WTC11 (cell line): ENCODE results near the gene EIF4G3. TPM values are rescaled to one million over a fixed set of nuclear protein-coding genes. Genes with fewer than 3 reads are reported as not detected.
"Not testable (repeated sequence)": the region's sequence is repeated elsewhere in the genome, so short reads cannot be mapped to it uniquely, and the experiment has no call there.

ENCODE experiments used
- ATAC-seq: fragments of 200-7000 bp; cut with Tn5 transposase; 2 replicates; pipeline ENCODE4 v1.10.0; 2021; ENCODE audit warnings: mild to moderate bottlenecking, moderate library complexity
- CTCF ChIA-PET: fragments of 300-600 bp; sonication (Branson Sonifier 250); formaldehyde crosslinking; loops from one replicate; lab custom pipeline; 2021; ENCODE audit warnings: antibody characterized with exemption; lab: Charles Lee
- POLR2A ChIA-PET: fragments of 350-600 bp; sonication (Branson Sonifier 250); formaldehyde crosslinking; loops from one replicate; lab custom pipeline; 2021; ENCODE audit warnings: antibody characterized with exemption; lab: Charles Lee
- DNase-seq: peaks from one replicate; pipeline ENCODE4 v3.0.0; 2021; ENCODE audit warnings: low spot score
- H3K27ac Mint-ChIP-seq: 2 replicates; pipeline ENCODE4 v1.8.0; 2021; ENCODE audit warnings: mixed read lengths
- H3K27me3 Mint-ChIP-seq: 2 replicates; pipeline ENCODE4 v1.8.0; 2021; ENCODE audit warnings: low read depth, mild to moderate bottlenecking, moderate library complexity, mixed read lengths
- H3K36me3 Mint-ChIP-seq: 2 replicates; pipeline ENCODE4 v1.8.0; 2021; ENCODE audit warnings: mixed read lengths
- H3K4me1 Mint-ChIP-seq: 2 replicates; pipeline ENCODE4 v1.8.0; 2022; ENCODE audit warnings: mixed read lengths
- H3K4me3 Mint-ChIP-seq: 2 replicates; pipeline ENCODE4 v1.8.0; 2021; ENCODE audit warnings: mild to moderate bottlenecking, moderate library complexity, mixed read lengths
- H3K9me3 Mint-ChIP-seq: 2 replicates; pipeline ENCODE4 v1.8.0; 2021; ENCODE audit warnings: mixed read lengths
- ESRRA ChIP-seq: sonication (generic); formaldehyde crosslinking; IDR thresholded peaks from 2 replicates; pipeline ENCODE4 v1.8.1; 2022; ENCODE audit warnings: mild to moderate bottlenecking, missing genetic modification reagents, borderline replicate concordance
- ETV6 ChIP-seq: sonication (generic); formaldehyde crosslinking; IDR thresholded peaks from 2 replicates; pipeline ENCODE4 v1.8.1; 2022; ENCODE audit warnings: mild to moderate bottlenecking, missing genetic modification reagents
- FOXP1 ChIP-seq: sonication (generic); formaldehyde crosslinking; IDR thresholded peaks from 2 replicates; pipeline ENCODE4 v1.8.0; 2022; ENCODE audit warnings: missing genetic modification reagents, mild to moderate bottlenecking, moderate library complexity, borderline replicate concordance
- NR1H2 ChIP-seq: sonication (generic); formaldehyde crosslinking; IDR thresholded peaks from 2 replicates; pipeline ENCODE4 v1.9.0; 2021; ENCODE audit warnings: mild to moderate bottlenecking, moderate library complexity, missing genetic modification reagents
- SMAD4 ChIP-seq: sonication (generic); formaldehyde crosslinking; IDR thresholded peaks from 2 replicates; pipeline ENCODE4 v1.8.0; 2022; ENCODE audit warnings: mild to moderate bottlenecking, missing genetic modification reagents
- SOX15 ChIP-seq: fragments of 250-450 bp; sonication (Bioruptor Pico); IDR thresholded peaks from 2 replicates; pipeline ENCODE4 v1.9.0; 2021; ENCODE audit warnings: mild to moderate bottlenecking
- ZNF121 ChIP-seq: sonication (generic); formaldehyde crosslinking; IDR thresholded peaks from 2 replicates; pipeline ENCODE4 v1.8.0; 2023; ENCODE audit warnings: missing genetic modification reagents
- ZNF138 ChIP-seq: sonication (generic); formaldehyde crosslinking; conservative IDR thresholded peaks from 2 replicates; pipeline ENCODE4 v1.8.1; 2022; ENCODE audit warnings: mild to moderate bottlenecking, moderate library complexity, missing genetic modification reagents
- ZNF219 ChIP-seq: sonication (generic); formaldehyde crosslinking; IDR thresholded peaks from 2 replicates; pipeline ENCODE4 v1.8.0; 2023; ENCODE audit warnings: missing genetic modification reagents, mild to moderate bottlenecking, borderline replicate concordance
- total RNA-seq: library from RNA; stranded (reverse); gene quantifications from 3 replicates; pipeline ENCODE4 v1.2.3, GENCODE V29; 2021
- TF ChIP-seq, protein P1 (sequence below): sonication (generic); formaldehyde crosslinking; IDR thresholded peaks from 2 replicates; pipeline ENCODE4 v1.8.1; 2023; ENCODE audit warnings: mild to moderate bottlenecking, missing genetic modification reagents, moderate library complexity
- TF ChIP-seq, protein P2 (sequence below): sonication (generic); formaldehyde crosslinking; IDR thresholded peaks from 2 replicates; pipeline ENCODE4 v1.8.1; 2023; ENCODE audit warnings: mild to moderate bottlenecking, missing genetic modification reagents, borderline replicate concordance
- TF ChIP-seq, protein P3 (sequence below): fragments of 250-450 bp; sonication (Bioruptor Pico); conservative IDR thresholded peaks from 2 replicates; pipeline ENCODE4 v1.9.0; 2021; ENCODE audit warnings: mild to moderate bottlenecking
- TF ChIP-seq, protein P4 (sequence below): sonication (generic); formaldehyde crosslinking; IDR thresholded peaks from 2 replicates; pipeline ENCODE4 v1.8.0; 2022; ENCODE audit warnings: mild to moderate bottlenecking, missing genetic modification reagents

EIF4G3 gene
- total RNA-seq, 1 experiment from 2014 or later, result 77.7 TPM

DNA sequence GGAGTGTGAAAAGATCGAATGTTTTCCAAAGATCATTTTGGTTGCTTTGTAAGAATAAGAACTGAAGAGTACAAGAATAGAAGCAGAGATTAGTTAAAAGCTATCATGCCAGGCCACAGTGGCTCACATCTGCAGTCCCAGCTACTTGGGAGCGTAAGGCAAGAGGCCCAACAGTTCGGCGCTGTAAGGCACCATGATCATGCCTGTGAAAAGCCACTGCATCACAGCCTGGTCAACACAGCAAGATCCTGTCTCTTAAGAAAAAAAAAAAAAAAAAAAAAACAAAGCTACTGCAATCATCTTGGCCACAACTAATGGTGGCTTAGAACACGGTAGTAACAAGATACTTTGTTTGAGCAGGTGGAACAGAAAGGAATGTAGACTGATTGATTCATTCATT is 116.2 kb downstream of the EIF4G3 start:
- Mint-ChIP-seq H3K27ac (no peak overlapping the region), H3K9me3 (peaks cover 2% of the 10 kb centered on the region), H3K27me3 (no peaks in the 10 kb centered on the region), H3K36me3 (peaks cover 1% of the 10 kb centered on the region), H3K4me1 (no peaks in the 10 kb centered on the region), H3K4me3 (no peak overlapping the region)
- ATAC-seq, result no peak
- no peak for TF ChIP-seq FOXP1
- no peak for TF ChIP-seq ZNF138 (CRISPR knock-in tag)
- TF ChIP-seq, protein P1, sequence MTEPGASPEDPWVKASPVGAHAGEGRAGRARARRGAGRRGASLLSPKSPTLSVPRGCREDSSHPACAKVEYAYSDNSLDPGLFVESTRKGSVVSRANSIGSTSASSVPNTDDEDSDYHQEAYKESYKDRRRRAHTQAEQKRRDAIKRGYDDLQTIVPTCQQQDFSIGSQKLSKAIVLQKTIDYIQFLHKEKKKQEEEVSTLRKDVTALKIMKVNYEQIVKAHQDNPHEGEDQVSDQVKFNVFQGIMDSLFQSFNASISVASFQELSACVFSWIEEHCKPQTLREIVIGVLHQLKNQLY, result no peak
- TF ChIP-seq, protein P2, sequence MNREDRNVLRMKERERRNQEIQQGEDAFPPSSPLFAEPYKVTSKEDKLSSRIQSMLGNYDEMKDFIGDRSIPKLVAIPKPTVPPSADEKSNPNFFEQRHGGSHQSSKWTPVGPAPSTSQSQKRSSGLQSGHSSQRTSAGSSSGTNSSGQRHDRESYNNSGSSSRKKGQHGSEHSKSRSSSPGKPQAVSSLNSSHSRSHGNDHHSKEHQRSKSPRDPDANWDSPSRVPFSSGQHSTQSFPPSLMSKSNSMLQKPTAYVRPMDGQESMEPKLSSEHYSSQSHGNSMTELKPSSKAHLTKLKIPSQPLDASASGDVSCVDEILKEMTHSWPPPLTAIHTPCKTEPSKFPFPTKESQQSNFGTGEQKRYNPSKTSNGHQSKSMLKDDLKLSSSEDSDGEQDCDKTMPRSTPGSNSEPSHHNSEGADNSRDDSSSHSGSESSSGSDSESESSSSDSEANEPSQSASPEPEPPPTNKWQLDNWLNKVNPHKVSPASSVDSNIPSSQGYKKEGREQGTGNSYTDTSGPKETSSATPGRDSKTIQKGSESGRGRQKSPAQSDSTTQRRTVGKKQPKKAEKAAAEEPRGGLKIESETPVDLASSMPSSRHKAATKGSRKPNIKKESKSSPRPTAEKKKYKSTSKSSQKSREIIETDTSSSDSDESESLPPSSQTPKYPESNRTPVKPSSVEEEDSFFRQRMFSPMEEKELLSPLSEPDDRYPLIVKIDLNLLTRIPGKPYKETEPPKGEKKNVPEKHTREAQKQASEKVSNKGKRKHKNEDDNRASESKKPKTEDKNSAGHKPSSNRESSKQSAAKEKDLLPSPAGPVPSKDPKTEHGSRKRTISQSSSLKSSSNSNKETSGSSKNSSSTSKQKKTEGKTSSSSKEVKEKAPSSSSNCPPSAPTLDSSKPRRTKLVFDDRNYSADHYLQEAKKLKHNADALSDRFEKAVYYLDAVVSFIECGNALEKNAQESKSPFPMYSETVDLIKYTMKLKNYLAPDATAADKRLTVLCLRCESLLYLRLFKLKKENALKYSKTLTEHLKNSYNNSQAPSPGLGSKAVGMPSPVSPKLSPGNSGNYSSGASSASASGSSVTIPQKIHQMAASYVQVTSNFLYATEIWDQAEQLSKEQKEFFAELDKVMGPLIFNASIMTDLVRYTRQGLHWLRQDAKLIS (CRISPR knock-in tag), result no peak
- peak; percentile 74; the same call in 1 of the 2 replicates for TF ChIP-seq ZNF121 (CRISPR knock-in tag)
- TF ChIP-seq NR1H2 (CRISPR knock-in tag), result no peak
- POLR2A ChIA-PET, result no interaction called here
- no peak for DNase-seq
- CTCF ChIA-PET, result interaction anchor here (0.5 to 1.1 kb wide), 2 partner anchors 19 to 134 kb away, joined by 3 to 4 read pairs; no protein-coding TSS in a partner anchor

DNA sequence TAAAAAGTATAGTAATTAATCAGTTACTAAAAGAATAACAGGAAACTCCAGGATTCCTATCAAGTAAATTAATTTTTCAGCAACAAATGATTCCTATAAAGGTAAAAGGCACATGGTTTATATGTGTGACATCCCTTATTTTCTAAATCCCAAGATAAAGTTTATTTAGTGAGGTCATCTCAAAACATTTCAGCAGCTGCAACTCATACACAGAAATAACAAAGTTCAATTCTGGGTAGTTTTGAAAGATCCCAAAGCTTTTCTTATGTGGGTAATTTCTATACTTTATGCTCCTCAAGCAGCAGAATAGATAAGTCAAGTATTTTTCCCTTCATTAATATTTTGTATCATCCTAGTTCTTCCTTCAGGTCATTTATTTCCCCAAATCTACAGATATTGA is 117.7 kb downstream of the EIF4G3 start:
- peaks cover 11% of the 10 kb centered on the region for H3K36me3 Mint-ChIP-seq
- ChIA-PET POLR2A (no interaction called here), CTCF (no interaction called here)

DNA sequence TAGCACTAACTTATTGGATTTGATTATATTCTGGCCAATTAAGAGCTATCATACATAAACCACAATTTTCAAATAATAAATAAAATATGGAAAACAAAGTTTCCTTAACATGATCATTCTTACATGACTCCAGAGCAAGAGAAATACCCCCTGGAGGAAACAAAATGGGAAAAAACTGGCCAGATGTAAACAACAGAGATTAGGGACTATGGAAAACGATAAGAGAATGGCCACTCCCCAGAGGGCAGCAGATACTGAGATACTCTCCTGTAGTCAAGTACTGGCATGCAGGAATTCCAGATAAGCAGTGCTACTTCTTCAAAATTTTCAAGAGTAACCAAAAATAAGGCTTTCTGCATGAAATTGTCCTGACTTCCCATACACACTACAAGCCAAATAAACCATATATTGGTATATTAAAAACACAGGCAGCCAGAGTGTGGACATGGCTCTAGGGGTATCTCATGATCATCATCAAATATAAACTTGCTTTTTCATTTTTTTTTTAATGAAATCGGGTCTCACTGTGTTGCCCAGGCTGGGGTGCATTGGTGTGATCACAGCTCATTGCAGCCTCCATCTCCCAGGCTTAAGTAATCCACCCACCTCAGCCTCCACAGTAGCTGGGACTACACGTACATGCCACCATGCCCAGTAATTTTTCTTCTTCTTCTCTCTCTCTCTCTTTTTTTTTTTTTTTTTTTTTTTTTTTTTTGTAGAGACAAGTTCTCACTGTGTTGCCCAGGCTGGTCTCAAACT is 118.5 kb downstream of the EIF4G3 start:
- CTCF ChIA-PET, result interaction anchor here (0.6 to 1.2 kb wide), 2 partner anchors 10 to 70 kb away, joined by 3 read pairs; no protein-coding TSS in a partner anchor
- Mint-ChIP-seq H3K4me1 (no peaks in the 10 kb centered on the region), H3K27ac (no peak overlapping the region), H3K27me3 (no peaks in the 10 kb centered on the region), H3K36me3 (peaks cover 11% of the 10 kb centered on the region), H3K4me3 (no peak overlapping the region), H3K9me3 (peaks cover 11% of the 10 kb centered on the region)
- no peak for ATAC-seq
- TF ChIP-seq ZNF219 (CRISPR knock-in tag), result no peak
- no peak for TF ChIP-seq SOX15 (CRISPR knock-in tag)
- TF ChIP-seq, protein P3, sequence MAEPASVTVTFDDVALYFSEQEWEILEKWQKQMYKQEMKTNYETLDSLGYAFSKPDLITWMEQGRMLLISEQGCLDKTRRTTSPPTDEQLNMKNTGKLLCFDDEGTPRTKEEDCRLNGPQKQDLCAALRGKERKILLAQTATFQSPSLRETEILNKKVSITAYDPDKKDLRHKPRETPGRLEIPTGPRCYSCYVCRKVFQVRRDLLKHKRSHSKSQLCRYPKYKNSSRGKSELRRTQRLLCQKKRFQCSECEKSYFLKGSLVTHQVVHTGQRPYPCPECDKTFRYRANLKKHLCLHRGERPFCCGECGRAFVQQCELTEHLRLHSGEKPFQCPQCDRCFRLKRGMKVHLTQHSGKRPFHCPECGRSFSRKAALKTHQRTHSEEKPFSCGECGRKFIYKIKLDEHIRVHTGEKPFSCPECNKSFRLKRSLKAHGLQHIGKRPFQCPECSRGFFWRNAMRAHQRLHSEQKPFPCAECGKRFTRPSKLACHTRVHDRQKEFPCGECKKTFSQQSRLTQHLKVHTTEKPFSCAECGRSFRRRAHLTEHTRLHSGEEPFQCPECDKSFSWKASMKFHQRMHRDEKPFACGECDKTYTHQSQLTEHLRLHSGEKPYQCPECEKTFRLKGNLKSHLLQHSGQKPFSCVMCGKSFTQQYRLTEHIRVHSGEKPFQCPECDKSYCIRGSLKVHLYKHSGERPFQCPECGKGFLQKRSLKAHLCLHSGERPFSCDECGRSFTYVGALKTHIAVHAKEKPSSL, result no peak
- TF ChIP-seq, protein P4, sequence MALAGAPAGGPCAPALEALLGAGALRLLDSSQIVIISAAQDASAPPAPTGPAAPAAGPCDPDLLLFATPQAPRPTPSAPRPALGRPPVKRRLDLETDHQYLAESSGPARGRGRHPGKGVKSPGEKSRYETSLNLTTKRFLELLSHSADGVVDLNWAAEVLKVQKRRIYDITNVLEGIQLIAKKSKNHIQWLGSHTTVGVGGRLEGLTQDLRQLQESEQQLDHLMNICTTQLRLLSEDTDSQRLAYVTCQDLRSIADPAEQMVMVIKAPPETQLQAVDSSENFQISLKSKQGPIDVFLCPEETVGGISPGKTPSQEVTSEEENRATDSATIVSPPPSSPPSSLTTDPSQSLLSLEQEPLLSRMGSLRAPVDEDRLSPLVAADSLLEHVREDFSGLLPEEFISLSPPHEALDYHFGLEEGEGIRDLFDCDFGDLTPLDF (CRISPR knock-in tag), result no peak
- 0 out of 2 replicates have a peak, but pooled peaks have one; percentile 51 for TF ChIP-seq ZNF121 (CRISPR knock-in tag)
- TF ChIP-seq ETV6 (CRISPR knock-in tag), result no peak
- TF ChIP-seq, all 79 proteins: peak for 1
- POLR2A ChIA-PET, result interaction anchor here (0.6 kb wide), 1 partner anchor 11 kb away, joined by 5 read pairs; no protein-coding TSS in a partner anchor
- DNase-seq, result no peak

More for the DNA sequence above, 117.7 kb downstream of the EIF4G3 start:
- no peak for DNase-seq
- H3K27ac Mint-ChIP-seq, result no peak overlapping the region
- H3K4me3 Mint-ChIP-seq, result no peak overlapping the region
- H3K27me3 Mint-ChIP-seq, result no peaks in the 10 kb centered on the region
- no peak for ATAC-seq
- TF ChIP-seq SMAD4 (CRISPR knock-in tag) (no peak), ESRRA (no peak)
- peaks cover 11% of the 10 kb centered on the region for H3K9me3 Mint-ChIP-seq
- H3K4me1 Mint-ChIP-seq, result no peaks in the 10 kb centered on the region

DNA sequence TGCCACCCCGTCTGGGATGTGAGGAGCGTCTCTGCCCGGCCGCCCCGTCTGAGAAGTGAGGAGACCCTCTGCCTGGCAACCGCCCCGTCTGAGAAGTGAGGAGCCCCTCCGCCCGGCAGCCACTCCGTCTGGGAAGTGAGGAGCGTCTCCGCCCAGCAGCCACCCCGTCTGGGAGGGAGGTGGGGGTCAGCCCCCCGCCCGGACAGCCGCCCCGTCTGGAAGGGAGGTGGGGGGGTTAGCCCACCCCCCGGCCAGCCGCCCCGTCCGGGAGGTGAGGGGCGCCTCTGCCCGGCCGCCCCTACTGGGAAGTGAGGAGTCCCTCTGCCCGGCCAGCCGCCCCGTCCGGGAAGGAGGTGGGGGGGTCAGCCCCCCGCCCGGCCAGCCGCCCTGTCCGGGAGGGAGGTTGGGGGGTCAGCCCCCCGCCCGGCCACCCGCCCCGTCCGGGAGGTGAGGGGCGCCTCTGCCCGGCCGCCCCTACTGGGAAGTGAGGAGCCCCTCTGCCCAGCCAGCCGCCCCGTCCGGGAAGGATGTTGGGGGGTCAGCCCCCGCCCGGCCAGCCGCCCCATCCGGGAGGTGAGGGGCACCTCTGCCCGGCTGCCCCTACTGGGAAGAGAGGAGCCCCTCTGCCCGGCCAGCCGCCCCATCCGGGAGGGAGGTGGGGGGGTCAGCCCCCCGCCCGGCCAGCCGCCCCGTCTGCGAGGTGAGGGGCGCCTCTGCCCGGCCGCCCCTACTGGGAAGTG is 123.3 kb downstream of the EIF4G3 start:
- DNase-seq, H3K27ac Mint-ChIP-seq, H3K4me1 Mint-ChIP-seq, ATAC-seq, POLR2A ChIA-PET, H3K27me3 Mint-ChIP-seq, H3K4me3 Mint-ChIP-seq, CTCF ChIA-PET: not testable (repeated sequence)
- peaks cover 23% of the 10 kb centered on the region for H3K36me3 Mint-ChIP-seq
- peaks cover 14% of the 10 kb centered on the region for H3K9me3 Mint-ChIP-seq
